Measurements from ENCODE around the gene ADCY5.
A peak's percentile ranks its signal among the peaks of the same experiment; 100 is the strongest.

Gene ADCY5

DNA sequence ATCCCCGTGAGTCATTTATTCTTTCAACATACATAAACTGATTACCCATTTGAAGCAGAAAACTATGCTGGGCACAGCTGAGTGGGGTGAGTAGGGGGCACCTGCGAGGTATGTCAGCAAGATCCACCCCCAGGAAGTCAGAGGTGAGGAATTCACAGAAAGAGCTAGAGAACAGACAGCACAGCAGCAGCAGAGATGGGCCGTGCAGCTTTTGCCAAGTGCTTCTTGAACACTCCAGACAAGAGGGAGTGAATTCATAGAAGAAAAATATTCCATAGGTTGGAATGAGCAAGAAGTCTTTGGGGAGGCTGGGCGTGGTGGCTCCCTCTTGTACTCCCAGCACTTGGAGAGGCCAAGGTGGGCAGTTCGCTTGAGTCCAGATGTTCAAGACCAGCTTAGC is 9.4 kb upstream of the ADCY5 start:
- DNase-seq (ENCODE audit: low spot score): no peak

DNA sequence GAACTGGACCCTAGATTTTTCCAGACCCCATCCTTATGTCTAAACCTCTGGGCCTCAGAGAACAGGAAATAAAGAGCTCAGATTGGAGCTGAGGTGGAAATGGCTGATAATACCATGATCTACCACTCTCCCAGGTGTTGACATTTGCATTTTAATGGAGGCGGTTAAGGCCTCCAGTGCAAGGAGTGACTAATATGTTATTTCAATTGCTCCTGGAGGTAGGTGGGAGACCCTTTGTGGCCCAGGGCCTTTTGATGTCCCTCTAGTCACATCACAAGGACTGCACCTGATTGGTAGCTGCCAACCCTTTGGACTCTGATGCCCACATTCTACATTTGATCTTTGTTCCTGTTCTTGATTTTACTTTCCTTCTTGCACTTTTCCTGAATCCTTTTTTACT is 9.0 kb upstream of the ADCY5 start:
- no peak for DNase-seq (ENCODE audit: low spot score)

GRCh38 chr3:123453675-123454074 is 4.8 kb upstream of the ADCY5 start:
- DNase-seq (ENCODE audit: low spot score): no peak

DNA sequence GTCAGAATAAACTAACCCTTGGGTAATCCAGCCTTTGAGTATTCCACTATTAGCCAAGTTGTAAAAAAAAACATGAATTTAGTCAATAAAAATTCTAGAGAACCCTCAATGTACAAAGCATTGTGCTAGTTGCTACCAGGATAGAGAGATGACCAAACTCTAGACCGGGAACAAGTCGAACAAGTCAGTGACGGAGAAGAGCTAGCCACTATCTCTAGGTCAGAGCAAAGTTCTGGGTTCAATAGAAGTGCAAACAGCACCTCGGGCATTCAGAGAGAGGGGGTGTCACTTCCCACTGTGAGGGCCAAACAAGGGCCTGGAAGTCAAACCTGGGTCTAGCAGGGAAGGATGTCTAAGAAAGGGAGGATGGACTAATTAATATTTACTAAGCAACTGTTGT is 2.3 kb upstream of the ADCY5 start:
- DNase-seq (ENCODE audit: low spot score): no peak

DNA sequence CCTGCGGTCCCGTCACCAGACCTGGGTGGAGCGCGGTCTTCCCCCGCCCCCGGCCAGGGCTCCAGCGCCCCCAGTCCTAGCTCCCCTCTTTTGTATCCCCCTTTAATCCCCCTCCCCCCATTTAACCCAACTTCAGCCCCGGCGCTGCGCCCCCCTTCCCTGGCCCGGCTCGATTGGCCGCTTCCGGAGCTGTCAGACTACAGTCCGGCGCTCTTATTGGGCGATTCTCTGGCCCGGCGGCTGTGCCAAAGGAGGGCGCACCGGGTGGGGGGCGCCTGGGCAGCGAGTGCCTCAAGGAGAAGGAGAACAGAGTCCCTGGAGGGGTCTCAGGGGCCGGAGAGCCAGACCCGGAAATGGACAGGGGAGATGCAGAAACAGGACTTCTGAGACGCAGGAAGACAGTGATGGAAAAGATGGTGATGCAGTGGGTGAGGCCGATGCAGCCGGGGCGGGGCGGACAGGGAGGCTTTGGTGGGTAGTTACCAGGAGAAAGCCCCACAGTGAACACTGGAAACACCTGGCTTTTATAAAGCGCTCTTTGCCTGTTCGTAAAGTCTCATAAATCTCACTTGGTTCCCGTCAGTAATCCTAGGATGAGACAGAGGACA is 1.2 kb upstream of the ADCY5 start:
- peak; percentile 73 for DNase-seq (ENCODE audit: low spot score)

- DNase-seq (ENCODE audit: low spot score): peak; percentile 72
Observed at GRCh38 chr3:123449102-123449996, 459 bp upstream of the ADCY5 start.

DNA sequence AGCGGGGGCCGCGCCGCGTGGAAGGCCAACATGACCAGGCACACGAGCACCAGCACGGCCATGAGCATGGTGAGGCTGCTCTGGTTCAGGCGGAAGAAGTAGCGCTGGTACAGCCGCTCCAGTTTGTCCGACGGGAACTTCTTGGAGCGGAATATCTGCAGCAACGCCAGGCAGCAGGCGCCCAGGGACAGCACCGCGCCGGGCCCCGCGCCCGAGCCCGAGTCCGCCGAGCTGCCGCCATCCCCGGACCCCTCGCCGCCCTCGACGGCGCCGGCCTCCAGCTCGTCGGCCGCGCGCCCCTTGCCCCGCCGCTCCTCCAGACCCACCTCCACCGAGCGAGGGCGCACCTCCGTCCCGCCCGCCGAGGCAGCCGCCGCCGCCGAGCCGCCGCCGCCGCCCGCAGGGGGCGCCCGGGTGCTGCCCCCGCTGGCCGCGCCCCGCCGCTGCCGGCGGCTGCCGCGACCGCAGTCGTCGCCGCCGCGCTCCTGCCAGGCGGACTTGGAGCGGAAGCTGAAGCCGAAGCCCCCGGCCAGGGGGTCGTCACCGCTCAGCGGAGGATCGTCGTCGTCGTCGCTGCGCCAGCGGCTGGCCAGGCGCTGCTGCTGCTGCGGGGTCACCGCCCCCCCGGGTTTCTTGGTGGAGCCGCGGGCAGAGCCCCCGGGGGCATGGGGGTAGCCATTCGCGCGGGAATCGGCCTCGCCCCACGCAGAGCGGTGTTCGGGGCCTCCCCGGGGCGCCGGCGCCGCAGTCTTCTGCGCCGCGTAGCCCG is 957 bp downstream of the ADCY5 start:
- peak; percentile 28 for DNase-seq (ENCODE audit: low spot score)

DNA sequence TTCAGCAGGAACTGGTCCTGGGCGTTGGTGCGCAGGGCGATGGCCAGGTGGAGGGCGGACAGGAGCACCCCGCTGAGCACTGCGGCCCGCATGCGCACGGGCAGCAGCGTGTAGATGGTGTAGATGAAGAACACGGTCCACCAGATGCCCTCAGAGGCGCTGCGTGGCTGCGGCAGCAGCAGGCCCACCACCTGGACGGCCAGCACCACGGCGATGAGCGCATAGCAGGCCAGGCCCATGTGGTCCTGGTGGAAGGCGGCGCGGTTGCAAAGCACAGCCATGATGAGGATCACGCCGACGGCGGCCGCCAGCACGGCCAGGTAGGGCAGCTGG is 1.5 kb downstream of the ADCY5 start:
- no peak for DNase-seq (ENCODE audit: low spot score)

GRCh38 chr3:123446610-123447109 is 2.2 kb downstream of the ADCY5 start:
- DNase-seq (ENCODE audit: low spot score): no peak

DNA sequence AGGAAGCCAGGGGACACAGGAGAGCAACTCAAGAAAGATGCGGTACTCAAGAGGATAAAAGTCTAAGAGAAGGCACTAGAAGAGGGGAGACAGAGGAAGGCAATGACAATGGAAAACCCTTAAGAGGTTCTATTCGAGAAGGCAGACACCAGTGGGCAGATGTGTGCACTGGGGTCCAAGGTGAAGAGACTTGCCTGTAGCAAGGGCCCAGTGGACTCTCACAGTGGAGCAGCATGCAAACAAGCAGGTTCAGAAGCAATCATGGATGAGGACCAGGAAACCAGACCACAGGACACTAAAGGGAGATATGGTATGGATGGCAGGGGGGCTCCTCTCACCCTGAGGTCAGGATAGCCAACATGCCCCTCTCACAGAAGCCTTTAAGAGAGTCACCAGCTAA is 2.7 kb downstream of the ADCY5 start:
- peak; percentile 62 for DNase-seq (ENCODE audit: low spot score)

GRCh38 chr3:123445702-123446101 is 3.2 kb downstream of the ADCY5 start:
- no peak for DNase-seq (ENCODE audit: low spot score)

DNA sequence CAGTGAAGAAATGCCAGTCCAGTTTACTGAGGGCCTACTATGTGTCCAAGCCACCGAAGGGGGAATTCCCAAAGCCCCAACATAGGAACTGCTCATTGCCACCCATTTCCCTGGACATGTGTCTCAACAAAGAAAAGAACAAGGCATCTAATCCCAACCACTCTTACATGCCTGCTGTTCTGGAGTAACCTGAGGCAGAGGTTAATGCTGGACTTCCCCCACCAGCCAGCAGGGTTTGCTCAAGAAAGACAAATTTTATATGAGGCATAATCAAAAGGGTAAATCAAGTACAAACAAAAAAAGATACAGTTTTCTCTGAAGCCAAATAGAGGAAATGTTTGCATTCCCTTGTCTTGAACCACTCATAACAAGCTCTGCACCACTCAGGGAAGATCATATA is 4.1 kb downstream of the ADCY5 start:
- peak; percentile 30 for DNase-seq (ENCODE audit: low spot score)

- peak; percentile 68 for DNase-seq (ENCODE audit: low spot score)
Observed at GRCh38 chr3:123444023-123444422, 4.9 kb downstream of the ADCY5 start.

DNA sequence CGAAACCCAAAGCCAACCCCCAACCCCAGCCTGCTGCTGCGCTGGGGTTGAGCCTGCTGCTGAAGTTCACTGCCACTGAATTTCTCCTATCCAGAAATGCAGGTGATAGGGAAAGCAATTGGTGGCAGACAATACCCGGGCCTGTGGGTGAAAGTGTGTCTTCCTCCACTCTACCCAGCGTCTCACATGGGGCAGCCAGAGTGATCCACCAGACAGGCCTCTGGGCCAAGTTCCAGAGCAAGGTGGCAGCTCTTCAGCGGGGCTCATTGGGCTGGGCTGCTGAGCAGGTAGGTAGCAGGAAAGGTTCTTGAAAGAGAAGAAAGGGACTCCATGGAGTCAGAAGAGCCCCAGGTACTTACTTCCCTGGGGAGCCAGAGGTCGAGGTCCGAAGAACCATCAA is 6.0 kb downstream of the ADCY5 start:
- DNase-seq (ENCODE audit: low spot score): peak; percentile 29

GRCh38 chr3:123442125-123442524 is 6.8 kb downstream of the ADCY5 start:
- DNase-seq (ENCODE audit: low spot score): no peak

DNA sequence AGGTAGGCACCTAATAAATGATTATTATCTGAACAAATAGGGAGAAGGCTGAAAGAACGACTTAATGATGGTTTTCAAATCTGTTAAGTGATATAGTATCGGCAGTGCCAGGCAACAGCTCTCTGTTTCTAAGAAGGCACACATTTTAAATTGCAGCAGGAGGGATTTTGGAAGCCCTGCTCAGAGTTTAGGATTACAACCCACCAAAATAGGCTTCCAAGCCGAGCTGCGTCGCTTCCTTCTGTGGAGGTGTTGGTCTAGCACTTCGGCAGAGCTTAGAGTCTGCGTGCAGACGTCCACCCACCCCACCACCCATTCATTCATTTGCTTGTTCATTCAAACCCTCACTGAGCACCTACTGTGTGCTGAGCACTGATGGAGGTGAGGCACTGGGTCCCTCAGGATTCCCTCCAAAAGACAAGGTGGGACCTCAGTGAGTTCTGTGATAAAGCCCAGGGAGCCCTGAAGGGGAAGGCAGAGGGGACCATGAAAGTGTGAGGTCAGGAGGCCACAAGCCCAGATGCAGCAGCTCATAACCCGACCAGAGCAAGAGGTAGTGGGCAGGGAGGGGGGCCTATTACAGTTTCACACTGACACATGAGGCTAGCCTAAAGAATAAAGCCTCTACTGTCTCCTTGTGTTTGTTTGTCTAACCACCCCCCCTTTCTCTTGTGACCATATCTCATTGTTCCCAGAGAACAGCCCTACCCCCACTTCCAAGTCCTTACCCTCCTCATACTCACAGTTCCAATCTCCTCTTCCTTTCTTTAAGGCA is 8.9 kb downstream of the ADCY5 start:
- DNase-seq (ENCODE audit: low spot score): peak; percentile 97

- DNase-seq (ENCODE audit: low spot score): no peak
Observed at GRCh38 chr3:123432832-123433523, 15.9 kb downstream of the ADCY5 start.

DNA sequence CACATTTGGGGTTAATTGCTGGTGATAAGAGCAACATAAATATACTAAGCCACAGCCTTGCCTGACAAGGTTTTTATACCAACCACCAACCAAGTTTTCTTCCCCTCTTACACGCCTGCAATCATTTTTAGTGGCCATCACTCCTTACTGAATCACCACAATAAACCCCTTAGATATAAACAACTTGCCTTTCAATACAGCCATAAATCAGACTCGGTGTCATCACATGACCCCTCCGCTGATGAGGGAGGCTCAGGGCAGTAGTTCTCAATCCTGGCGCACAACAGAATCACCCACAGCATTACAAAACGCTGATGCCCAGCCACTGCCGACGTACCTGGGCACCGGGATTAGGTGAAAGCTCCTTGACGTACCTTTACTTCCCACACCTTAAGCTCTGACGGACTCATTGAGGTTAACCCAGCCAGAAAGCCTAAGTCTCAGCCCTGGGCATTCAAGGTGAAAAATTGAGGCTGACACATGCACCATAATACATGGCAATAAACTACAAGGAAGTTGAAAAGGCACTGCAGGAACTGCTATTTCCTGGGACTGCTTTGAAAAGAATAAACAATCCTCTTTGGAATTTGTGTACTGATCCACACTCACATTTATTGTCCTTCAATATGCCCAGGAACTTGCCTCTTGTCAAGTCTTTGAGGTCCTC is 17.1 kb downstream of the ADCY5 start:
- DNase-seq (ENCODE audit: low spot score): peak; percentile 69

DNA sequence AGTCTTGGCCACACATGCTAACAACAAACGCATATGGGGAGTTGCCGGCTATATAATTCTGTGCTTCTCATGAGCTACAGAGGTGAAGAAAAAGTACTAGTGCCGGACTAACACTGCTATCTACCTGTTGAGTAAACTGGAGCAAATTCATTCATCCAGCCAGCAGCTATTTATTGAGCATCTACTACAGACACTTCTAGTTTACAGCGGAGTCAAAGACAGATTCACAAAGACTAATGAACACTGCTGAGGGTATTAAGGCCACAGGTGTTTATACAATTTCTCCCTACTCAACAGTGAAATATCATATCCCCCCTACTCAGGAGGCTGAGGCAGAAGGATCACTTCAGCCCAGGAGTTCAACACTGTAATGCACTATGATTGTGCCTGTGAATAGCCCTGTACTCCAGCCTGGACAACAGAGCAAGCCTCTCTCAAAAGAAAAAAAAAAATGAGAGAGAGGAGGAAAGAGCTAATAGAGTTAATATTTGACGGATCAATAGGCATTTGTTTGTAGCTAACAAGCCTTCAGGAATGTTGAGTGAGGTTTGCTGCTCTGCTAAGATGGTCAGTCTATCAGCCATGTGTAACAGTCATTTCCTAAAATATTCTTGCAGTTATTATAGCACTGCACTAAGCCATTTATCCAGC is 17.8 kb downstream of the ADCY5 start:
- no peak for DNase-seq (ENCODE audit: low spot score)

- no peak for DNase-seq (ENCODE audit: low spot score)
Observed at GRCh38 chr3:123430266-123430665, 18.6 kb downstream of the ADCY5 start.

Data from globus pallidus (tissue), 1 donor.